Thyroid gland (tissue), 4 donors: ENCODE data around the gene NOX1. TPM values are rescaled to one million over a fixed set of nuclear protein-coding genes. Genes with fewer than 3 reads are reported as not detected.

Experiments used
- DNase-seq, 2 donors: peaks; one replicate each; pipeline ENCODE4 v3.0.0-alpha.2; 2019
- H3K27ac ChIP-seq, 3 donors: fragments of 200-600 bp; sonication (generic); 1 replicate in 2 of 3; 2 replicates in 1 of 3; pipeline ENCODE4 v1.5.1; 2016 to 2019; ENCODE audit warnings: mild to moderate bottlenecking in 1 of 3, moderate library complexity in 1 of 3
- H3K27me3 ChIP-seq: fragments of 200-600 bp; sonication (generic); one replicate; pipeline ENCODE4 v1.5.1; 2019
- H3K36me3 ChIP-seq, 2 donors: fragments of 200-600 bp; sonication (generic); one replicate each; pipeline ENCODE4 v1.5.1; 2016 to 2019
- H3K4me1 ChIP-seq, 2 donors: fragments of 200-600 bp; sonication (generic); one replicate each; pipeline ENCODE4 v1.5.1; 2017 to 2019
- H3K4me3 ChIP-seq, 3 donors: fragments of 200-600 bp; sonication (generic); replicated peaks in 1 of 3; 1 replicate in 2 of 3; 2 replicates in 1 of 3; pipeline ENCODE4 v1.5.1; 2016; ENCODE audit warnings: mild to moderate bottlenecking in 1 of 3
- H3K9me3 ChIP-seq: fragments of 200-600 bp; sonication (generic); one replicate; pipeline ENCODE4 v1.5.1; 2017
- CTCF ChIP-seq, 6 experiments: fragments of 200-600 bp in 3 of 6; fragments of 450-650 bp in 3 of 6; sonication (generic) in 3 of 6; IDR thresholded peaks; one replicate each; pipeline ENCODE4 v1.5.1; 2016 to 2019; ENCODE audit warnings: antibody characterized with exemption in 6 of 6, mild to moderate bottlenecking in 2 of 6, inconsistent platforms in 1 of 6, moderate library complexity in 1 of 6
- POLR2A ChIP-seq, 2 donors: fragments of 450-650 bp; IDR thresholded peaks; one replicate each; pipeline ENCODE4 v1.6.1; 2017; ENCODE audit warnings: antibody characterized with exemption in 2 of 2, mild to moderate bottlenecking in 2 of 2, moderate library complexity in 1 of 2
- WGBS, 2 donors: methylation state at CpG; one replicate each; pipeline ENCODE4 v1.1.5; 2017; 5-methylcytosine and 5-hydroxymethylcytosine counted together
- intact Hi-C: fragments of 100-400 bp; cut with DNase I; formaldehyde crosslinking; loops from one replicate; pipeline ENCODE4 v1.15.1; 2023
- total RNA-seq, 4 donors: library from RNA; depleted of rRNA; stranded (reverse); fragments of >200 nt; gene quantifications; one replicate each; pipeline ENCODE4 v1.2.3, GENCODE V29; 2016

Gene NOX1
- total RNA-seq, 4 donors from 2014 or later = not detected

- Histone ChIP-seq H3K27ac (no peak overlapping the region), H3K4me1 (no peaks in the 10 kb centered on the region), H3K36me3 (no peaks in the 10 kb centered on the region), H3K27me3 (no peaks in the 10 kb centered on the region), H3K9me3 (no peaks in the 10 kb centered on the region), H3K4me3 (no peak overlapping the region)
- no peak for DNase-seq
- intact Hi-C loops = no loop called here
- WGBS, 2 donors = 44 to 50% methylated on average over 2 of the region's 2 CpGs
- TF ChIP-seq CTCF (IDR thresholded peaks at IDR 0.05) (no peak), POLR2A (IDR thresholded peaks at IDR 0.05) (no peak)
Measured at GRCh38 chrX:100904433-100904832, 30.3 kb upstream of the NOX1 start.

- Histone ChIP-seq H3K27ac (no peak overlapping the region), H3K36me3 (no peaks in the 10 kb centered on the region), H3K4me1 (no peaks in the 10 kb centered on the region), H3K9me3 (no peaks in the 10 kb centered on the region), H3K4me3 (no peak overlapping the region), H3K27me3 (no peaks in the 10 kb centered on the region)
- intact Hi-C loops = no loop called here
- whole genome bisulfite sequencing, 2 donors = 23 to 29% methylated on average over 4 to 5 of the region's 5 CpGs
- DNase-seq = peak; percentile 2 to 12
- TF ChIP-seq CTCF (IDR thresholded peaks at IDR 0.05) = peak in 2 of 6 experiments; percentile 7 to 17
- no peak for TF ChIP-seq POLR2A (IDR thresholded peaks at IDR 0.05)
Measured at GRCh38 chrX:100895365-100896075, 21.4 kb upstream of the NOX1 start.

- Histone ChIP-seq H3K36me3 (no peaks in the 10 kb centered on the region), H3K27me3 (no peaks in the 10 kb centered on the region), H3K9me3 (no peaks in the 10 kb centered on the region), H3K4me3 (no peak overlapping the region), H3K27ac (no peak overlapping the region), H3K4me1 (no peaks in the 10 kb centered on the region)
- 21 to 25% methylated on average over 4 of the region's 4 CpGs for WGBS, 2 donors
- intact Hi-C loops = no loop called here
- TF ChIP-seq CTCF (IDR thresholded peaks at IDR 0.05) (no peak), POLR2A (IDR thresholded peaks at IDR 0.05) (no peak)
- no peak for DNase-seq
Measured at GRCh38 chrX:100883654-100884053, 9.5 kb upstream of the NOX1 start.

GRCh38 chrX:100880368-100880767 is 6.2 kb upstream of the NOX1 start:
- no peaks in the 10 kb centered on the region for H3K9me3 ChIP-seq
- H3K4me3 ChIP-seq = no peak overlapping the region
- H3K36me3 ChIP-seq = no peaks in the 10 kb centered on the region
- no peak overlapping the region for H3K27ac ChIP-seq
- no peak for TF ChIP-seq CTCF (IDR thresholded peaks at IDR 0.05)
- no peak for TF ChIP-seq POLR2A (IDR thresholded peaks at IDR 0.05)
- no peak for DNase-seq
- whole genome bisulfite sequencing, 2 donors = 85 to 95% methylated on average over 2 of the region's 2 CpGs
- intact Hi-C loops = no loop called here
- H3K27me3 ChIP-seq = no peaks in the 10 kb centered on the region
- no peaks in the 10 kb centered on the region for H3K4me1 ChIP-seq

GRCh38 chrX:100871594-100872560 is 2.3 kb downstream of the NOX1 start:
- H3K27me3 ChIP-seq = no peaks in the 10 kb centered on the region
- no peak overlapping the region for H3K27ac ChIP-seq
- intact Hi-C loops = no loop called here
- TF ChIP-seq POLR2A (IDR thresholded peaks at IDR 0.05) = no peak
- TF ChIP-seq CTCF (IDR thresholded peaks at IDR 0.05) = no peak
- no peaks in the 10 kb centered on the region for H3K9me3 ChIP-seq
- WGBS, 2 donors = 74 to 80% methylated on average over 9 of the region's 9 CpGs
- H3K4me3 ChIP-seq = no peak overlapping the region
- DNase-seq = no peak
- no peaks in the 10 kb centered on the region for H3K4me1 ChIP-seq
- no peaks in the 10 kb centered on the region for H3K36me3 ChIP-seq
